HG03108 (cell line): ENCODE measurements around the gene SEC62.

Source experiments
- ATAC-seq: cut with Tn5 transposase; IDR thresholded peaks from one replicate; pipeline ENCODE4 v1.9.1; 2021; ENCODE audit warnings: moderate library complexity; ENCODE audit not compliant: unreplicated experiment

SEC62 gene

DNA sequence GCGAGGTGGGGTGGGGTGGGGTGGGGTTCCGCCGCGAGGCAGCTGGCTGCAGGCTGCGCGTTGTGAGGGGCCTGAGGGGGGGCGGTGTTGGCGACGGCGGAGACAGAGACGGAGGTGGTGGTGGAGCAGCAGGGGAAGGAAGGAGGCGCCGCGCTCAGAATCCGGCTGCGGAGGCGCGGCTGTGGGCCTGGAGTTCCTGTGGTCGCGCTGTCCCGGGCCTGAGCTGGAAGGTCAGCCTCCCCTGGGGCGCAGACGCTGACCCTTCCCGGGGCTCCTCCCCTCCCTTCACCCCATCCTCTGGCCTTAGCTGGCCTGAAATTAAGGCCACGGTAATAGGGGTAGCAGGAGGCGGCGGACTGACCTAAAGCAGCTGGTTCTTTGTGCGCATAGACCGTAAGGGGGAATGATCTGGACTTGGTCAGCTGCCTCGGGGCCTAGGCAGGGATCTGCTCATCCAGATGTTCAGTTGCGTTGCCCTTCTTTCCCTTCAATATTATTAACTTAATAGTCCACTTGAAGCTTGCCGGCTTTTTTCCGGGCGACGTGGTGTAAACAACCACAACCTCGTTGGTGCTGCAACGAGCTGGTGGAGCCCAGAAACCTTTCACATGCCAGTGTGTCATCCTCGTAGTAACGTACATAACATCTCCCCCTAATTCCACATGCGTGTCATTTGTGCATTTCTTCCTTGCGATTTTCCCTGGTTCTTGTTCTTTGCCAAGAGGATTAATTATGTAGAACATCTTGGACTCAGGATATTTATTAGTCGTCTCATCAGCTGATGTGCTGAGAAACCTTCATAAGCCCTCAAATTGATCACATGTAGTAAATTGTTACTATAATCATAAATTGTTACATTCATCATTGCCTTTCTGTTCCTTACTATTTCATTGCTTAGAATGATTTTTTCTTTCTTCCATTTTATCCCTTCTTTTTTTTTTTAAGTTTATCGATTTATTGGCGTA, 626 bp downstream of the SEC62 start:
- peak; percentile 25 for ATAC-seq

DNA sequence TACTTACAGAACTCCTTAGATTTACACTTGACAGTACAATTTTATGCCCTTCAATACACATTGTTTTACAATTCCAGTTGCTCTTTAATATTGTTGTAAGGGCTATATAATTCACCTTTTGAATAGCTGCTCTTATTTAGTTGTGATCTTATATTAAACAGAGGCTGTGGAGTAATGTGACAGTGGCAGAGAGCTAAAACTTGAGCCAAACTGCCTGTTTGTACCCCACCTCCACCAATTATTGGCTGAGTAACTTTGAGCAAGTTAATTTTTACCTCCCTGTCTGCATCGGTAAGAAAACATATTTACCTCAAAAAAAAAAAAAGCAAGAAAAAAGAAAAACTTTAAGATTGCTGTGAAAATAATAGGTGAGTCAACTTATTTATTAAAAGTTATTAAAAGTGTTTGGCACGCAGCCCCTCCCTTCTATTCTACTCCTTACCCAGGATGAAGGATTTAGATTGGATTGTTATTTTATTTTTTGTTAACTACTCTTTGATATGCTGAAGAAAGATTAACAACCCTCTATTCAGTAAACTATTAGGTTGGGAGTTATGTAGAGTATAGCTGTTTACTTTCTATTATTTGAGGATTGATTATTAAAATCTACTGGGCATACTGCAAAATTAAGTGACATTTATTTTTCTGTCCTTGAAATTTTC, 1.7 kb downstream of the SEC62 start:
- no peak for ATAC-seq

DNA sequence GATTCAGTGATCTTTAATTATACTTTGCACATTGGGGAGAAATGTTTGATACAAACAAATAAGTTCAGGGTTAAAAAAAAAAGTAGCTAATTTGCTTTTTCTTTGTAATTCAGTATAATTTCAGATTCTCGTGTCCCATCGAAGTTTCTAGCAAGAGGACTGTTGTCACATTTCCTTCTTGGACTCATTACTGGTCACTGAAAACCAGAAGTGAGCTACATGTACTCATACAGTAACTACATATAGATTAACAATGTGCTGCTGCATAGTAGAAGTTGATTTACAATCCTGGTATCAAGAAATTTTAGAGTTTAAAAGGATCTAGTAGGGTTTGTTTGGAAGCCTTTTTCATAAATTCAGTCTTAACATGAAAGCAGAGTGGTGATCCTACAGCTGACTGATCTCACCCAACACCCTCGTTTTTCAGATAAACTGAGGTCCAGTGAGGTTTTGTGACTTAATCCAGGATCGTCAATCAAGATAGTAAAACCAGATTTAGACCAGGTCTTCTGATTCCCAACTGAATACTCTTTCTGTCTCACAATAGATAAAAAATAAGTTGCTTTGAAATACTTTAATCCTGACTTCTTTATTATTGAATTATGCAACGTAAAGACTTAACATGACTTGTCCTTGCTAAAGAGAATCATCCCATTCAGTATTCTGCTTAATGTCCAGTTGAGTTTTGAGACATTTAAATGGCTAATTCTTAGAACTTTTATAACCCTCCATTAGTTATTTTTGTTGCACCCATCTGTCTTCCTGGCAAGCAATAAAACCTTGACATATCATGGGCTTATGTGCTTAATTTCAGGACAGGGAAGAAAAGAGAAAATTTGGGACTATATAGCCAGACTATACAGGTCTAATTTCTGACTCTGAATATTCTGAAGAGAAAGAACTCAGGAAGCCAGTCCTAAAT, 2.8 kb downstream of the SEC62 start:
- ATAC-seq, result no peak

DNA sequence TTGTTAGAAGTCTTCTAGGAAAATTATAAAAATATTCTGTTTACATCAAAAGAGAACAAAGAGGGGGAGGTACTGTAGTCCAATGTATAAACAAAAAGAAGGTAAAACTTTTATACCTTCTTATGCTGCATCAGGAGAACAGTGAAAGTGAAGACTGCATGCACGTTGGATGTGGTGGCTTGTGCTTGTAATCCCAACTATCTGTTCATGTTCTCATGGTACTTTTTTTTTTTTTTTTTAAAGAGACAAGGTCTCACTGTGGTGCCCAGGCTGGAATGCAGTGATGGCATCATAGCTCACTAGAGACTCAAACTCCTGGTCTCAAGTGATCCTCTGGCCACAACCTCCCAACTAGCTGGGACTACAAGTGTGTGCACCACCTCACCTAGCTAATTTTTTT, 4.2 kb downstream of the SEC62 start:
- ATAC-seq, result no peak

DNA sequence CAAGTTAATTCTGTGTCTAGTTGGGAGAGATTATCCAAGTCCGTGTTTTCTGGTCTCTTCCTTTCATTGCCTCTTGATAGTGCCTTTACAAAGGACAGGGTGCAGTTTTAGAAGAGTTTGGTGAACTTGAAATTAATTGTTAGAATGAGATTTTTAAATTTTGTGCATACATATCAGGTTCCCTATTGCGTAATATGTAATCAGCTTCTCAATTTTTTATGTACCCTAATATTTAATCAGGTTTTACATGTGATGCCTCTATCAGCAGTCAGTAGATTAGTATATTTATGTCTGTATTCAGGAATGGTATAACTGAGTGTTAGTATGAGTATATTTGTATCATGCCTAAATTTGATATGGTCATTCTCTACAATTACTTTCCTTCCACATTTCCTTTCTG, 4.9 kb downstream of the SEC62 start:
- ATAC-seq, result no peak

DNA sequence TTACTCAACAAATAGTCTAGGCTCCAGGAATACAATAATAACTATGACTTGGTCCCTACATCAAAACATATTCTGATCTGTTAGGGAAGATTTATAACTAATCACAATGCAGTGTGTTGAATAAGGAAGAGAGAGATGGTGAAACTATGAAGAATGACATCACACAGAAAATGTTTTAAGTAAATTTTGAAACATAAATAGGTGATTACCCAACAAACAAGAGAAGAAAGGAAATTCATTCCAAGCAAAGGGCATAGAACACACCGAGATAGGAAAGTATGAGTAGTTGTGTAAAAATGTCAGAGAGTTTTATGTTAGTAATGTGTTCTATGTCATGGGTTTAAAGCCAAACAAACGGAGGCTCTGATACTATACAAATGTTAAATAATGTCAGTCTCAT, 13.4 kb downstream of the SEC62 start:
- no peak for ATAC-seq

DNA sequence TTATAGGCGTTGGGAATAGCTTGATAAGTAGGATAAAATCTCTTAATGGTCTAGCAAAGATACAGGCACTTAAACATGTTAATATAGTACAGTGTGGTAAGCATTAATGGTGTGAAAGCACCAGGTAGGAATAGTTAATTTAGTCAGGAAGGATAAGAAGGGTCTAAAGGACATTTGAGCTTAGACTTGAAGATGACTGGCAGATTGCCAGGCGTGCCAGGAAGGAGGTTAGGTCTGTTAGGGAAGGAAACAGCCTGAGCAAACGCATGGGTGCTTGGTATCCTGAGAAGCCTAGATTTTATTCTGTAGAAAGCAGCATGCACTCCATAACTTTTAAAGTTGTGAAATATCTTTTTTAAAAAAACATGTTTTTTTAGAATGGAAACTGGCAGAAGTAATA, 17.7 kb downstream of the SEC62 start:
- no peak for ATAC-seq

DNA sequence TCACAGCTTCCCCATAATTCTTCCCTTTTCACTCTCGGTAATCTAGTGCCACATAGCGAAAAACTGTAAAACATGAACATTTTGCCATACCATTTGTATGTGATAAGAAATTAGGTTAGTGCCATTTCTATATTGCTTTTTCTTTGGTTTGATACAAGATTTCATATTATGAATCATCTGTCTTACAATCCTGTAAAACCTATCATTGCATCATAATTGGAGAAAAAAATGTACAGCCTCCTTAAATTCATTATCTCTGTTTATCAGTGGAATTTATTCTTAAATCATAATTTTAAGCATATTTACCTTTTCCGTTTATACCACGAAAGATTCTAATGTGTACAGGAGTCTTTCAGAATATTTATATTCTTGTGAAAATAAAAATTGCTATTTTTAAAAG, 23.8 kb downstream of the SEC62 start:
- no peak for ATAC-seq

DNA sequence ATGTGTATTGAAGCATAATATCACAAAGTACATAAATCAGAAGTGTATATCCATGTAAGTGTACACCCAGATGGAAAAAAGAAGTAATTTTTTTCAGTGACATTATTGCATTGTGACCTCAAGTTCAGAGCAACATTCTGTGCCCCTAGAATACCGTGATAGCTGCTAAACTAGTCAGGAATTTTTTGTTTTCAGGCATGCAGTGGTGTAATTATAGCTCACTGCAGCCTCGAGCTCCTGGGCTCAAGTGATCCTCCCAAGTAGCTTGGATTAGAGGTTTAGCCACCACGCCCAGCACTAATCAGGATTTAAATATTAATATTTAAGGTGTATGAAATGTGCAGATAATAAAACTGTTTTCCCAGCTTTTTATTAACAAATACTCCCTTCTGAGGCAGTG, 25.5 kb downstream of the SEC62 start:
- no peak for ATAC-seq

DNA sequence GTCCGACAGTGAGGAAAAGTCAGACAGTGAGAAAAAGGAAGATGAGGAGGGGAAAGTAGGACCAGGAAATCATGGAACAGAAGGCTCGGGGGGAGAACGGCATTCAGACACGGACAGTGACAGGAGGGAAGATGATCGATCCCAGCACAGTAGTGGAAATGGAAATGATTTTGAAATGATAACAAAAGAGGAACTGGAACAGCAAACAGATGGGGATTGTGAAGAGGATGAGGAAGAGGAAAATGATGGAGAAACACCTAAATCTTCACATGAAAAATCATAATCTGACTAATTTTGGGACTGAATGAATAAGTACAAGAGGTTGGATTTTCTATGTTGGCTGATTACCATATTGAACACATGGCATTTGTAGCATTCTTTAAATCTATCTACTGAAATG, 26.2 kb downstream of the SEC62 start:
- no peak for ATAC-seq

DNA sequence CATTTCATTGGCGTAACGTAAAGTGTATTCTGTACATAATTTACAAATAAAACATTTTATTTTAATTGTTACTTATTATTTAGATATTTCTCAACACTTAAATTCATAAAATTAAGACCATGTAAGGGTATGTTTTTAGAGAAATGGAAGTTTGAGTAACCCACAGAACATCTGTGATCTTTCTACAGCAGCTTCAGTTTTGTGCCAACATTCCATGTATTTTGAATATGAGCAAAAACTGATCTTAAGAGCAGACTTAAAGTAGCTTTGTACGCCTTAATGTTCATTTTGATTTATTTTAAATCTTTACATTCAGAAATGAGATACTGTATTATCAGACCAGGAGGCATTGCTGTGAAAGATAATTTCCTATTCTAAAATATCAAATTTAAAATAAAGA, 27.2 kb downstream of the SEC62 start:
- ATAC-seq, result no peak

DNA sequence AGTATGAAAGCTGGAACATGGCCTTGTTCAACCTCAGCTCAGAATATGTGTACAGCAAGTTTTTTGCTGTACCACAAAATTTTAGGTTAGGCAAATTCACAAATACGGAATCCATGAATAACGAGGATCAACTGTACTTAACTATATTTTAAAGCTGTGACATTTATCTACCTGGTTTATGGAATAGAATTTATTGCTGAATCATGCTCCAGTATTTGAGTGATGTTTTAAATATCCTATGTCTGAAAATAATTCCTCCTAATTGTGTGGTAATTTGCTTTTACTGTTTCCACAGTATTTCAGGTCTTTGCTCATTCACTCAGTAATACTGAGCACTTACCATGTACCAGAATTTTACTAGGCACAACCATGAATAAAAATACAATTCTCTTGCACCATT, 29.5 kb downstream of the SEC62 start:
- no peak for ATAC-seq

DNA sequence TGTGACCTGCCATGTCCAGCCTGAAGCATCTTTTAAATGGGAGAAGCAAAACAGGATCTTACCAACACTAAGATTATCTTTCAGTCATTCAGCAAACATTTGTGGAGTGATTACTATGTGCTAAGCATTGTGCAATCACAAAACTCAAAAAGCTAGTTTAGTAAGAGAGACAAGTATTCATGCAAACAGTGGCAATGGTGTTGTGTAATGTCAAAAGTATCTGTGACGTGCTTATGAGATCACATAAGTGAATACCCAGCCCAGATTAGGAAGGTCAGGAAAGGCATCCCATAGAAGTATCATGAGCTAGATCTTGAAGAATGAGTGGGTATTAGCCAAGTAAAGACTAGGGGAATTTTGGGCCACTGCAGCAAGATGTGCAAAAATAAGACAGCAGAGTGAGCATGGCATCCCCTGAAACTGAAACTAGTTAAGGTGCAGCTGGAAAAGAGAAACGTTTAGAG, 32.1 kb downstream of the SEC62 start:
- no peak for ATAC-seq

DNA sequence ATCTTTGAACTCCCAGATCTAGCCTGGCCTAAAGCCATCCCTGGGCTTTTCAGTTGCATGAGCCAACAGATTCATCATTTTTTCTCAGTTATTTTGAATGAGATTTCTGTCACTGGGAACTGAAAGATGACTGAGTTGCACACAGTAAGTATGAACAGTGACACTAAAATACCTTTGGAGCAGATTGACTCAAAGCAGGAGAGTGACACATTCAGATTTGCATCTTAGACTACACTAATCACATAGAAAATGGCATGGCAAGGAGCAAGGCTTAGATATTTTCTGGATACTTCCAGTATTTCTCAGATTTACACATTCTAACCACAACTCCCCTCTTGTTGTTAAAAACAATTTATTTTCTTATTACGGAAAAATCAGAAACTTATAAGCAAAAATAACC, 32.8 kb downstream of the SEC62 start:
- peak; percentile 81 for ATAC-seq

DNA sequence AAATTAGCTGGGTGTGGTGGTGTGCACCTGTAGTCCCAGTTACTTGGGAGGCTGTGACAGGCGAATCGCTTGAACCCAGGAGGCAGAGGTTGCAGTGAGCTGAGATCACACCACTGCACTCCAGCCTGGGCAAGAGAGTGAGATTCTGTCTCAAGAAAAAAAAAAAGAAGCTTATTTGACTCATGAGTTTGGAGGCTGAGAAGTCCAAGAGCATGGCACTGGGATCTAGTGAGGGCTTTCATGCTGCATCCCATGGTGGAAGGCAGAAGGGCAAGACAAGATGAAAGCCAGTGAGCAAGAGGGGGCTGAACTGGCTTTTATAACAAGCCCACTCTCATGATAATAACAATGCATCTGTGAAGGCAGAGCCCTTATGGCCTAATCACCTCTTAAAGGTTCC, 33.4 kb downstream of the SEC62 start:
- no peak for ATAC-seq

DNA sequence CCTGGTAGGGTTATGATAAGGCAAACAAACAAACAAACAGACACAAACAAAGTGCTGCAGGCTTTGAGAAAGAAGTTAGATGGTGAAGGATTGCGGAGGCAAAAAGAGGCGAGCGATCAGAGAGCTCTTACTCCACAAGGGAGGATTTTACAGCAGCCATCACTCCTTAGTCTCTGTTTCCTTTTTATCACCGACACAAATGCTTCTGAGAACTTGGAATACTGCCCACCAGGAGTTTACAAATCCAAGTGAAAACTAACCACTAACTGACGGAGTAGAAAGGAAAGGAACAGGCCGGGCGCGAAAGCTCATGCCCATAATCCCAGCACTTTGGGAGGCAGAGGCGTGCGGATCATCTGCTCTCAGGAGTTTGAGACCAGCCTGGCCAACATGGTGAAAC, 35.6 kb downstream of the SEC62 start:
- ATAC-seq, result no peak

DNA sequence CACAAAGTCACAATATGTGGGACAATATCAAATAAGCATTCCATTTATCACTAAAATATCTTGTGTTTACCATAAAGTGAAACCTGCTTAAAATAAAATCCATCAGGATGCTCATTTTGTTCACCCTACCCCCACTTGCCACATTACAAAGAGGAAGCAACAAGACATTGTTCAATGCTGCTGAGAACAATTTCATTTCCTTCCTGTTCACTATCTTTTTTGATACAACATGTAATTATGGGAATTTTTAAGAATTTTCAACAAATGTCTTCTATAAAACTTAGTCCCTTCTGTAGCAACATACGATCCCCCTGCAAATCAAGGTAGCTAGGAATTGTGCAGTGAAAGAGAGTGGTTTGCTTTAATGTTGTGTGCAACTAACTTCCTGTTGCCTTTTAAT, 36.3 kb downstream of the SEC62 start:
- no peak for ATAC-seq

DNA sequence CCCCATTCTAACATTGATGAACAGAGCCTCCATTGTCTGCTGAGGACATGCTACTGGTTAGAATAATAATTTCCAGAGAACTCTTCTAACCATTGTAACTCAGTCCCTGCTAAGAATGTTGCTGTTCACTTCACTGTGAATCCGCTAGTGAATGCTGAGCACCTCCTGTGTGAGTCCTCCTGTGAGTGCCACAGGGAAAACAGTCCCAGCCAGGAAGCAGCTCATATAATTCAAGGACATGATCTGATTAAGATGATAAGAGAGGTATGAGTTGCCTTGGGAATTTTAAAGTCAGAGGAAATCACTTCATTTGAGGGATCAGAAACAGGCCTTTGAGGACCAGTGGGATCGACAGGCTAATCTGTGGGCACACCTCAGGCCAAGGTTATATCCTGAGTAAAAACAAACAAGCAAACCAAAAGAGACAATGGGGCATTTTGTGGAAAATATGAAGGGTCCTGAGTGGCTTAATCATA, 37.3 kb downstream of the SEC62 start:
- ATAC-seq, result no peak

DNA sequence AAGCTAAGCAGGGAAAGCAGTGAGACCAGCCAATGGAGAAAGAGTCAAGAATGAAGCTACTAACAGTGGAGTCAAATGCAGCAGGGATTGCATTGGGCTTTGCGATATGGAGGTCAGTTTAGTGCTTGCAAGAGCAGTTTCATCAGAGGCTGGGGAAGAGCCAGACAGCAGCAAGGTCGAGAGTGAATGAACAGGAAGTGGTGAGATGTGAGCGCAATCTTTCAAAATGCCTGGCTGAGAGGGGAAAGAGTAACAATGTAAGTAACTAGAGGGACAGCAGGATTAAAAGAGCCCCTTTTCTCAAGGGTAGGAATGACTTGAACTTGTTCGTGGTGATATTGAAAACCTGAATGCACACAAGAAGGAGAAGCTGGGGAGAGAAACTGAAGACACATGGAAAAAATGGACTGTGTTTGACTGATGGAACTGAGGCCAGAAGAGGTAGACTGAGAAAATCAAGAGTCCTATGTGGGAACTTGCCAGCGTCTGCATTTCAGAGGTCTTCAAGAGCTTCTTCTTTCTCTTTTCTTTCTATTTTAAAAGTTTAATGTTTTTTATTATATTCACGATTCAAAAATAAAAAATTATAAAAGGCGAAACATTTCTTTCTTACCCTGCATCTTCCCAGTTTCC, 40.5 kb downstream of the SEC62 start:
- ATAC-seq, result peak; percentile 91

DNA sequence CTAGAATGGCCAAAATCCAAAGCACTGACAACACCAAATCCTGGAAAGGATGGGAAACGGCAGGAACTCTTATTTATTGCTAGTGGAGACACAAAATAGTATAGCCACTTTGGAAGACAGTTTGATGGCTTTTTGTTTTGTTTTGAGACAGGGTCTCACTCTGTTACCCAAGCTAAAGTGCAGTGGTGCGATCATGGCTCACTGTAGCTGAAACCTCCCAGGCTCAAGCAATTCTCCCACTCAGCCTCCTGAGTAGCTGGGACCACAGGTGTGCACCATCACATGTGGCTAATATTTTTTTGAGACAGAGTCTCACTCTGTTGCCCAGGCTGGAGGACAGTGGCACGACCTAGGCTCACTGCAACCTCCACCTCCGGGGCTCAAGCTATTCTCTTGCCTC, 43.9 kb downstream of the SEC62 start:
- no peak for ATAC-seq
